Measurements from ENCODE around the gene GRB2.

Gene GRB2

DNA sequence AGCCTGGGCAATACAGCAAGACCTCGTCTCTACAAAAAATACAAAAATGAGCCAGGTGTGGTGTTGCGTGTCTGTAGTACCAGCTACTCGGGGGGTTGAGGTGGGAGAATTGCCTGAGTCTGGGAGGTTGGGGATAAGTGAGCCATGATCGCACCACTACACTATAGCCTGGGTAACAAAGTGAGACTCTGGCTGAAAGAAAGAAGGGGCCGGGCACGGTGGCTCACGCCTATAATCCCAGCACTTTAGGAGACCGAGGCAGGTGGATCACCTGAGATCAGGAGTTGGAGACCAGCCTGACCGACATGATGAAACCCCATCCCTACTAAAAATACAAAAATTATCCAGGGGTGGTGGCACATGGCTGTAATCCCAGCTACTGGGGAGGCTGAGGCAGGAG, 10.5 kb upstream of the GRB2 start:
- ChIA-PET CTCF (interaction anchor here (0.7 kb wide), 1 partner anchor 93 kb away, joined by 3 read pairs; no protein-coding TSS in a partner anchor), POLR2A (interaction anchor here (1.3 kb wide), 1 partner anchor 10 kb away, joined by 4 read pairs; no protein-coding TSS in a partner anchor)
- DNase-seq (ENCODE audit: extremely low spot score): no peak
- TF ChIP-seq SP1 (IDR thresholded peaks at IDR 0.05) (no peak), FOXA1 (IDR thresholded peaks at IDR 0.05) (no peak), BHLHE40 (IDR thresholded peaks at IDR 0.05; ENCODE audit: borderline replicate concordance) (no peak), HDGF (IDR thresholded peaks at IDR 0.05; ENCODE audit: borderline replicate concordance) (no peak), SUZ12 (IDR thresholded peaks at IDR 0.05) (no peak), FOXM1 (IDR thresholded peaks at IDR 0.05; ENCODE audit: borderline replicate concordance) (no peak), ZNF384 (IDR thresholded peaks at IDR 0.05) (no peak), ELF4 (IDR thresholded peaks at IDR 0.05) (no peak), NFRKB (IDR thresholded peaks at IDR 0.05) (no peak), LEF1 (IDR thresholded peaks at IDR 0.05; ENCODE audit: borderline replicate concordance) (no peak), FOXK2 (IDR thresholded peaks at IDR 0.05) (no peak), L3MBTL2 (conservative IDR thresholded peaks at IDR 0.05) (no peak), ARNT (IDR thresholded peaks at IDR 0.05) (no peak), CTBP1 (IDR thresholded peaks at IDR 0.05; ENCODE audit: borderline replicate concordance) (no peak), TARDBP (IDR thresholded peaks at IDR 0.05) (no peak)
- TF ChIP-seq, protein P1, sequence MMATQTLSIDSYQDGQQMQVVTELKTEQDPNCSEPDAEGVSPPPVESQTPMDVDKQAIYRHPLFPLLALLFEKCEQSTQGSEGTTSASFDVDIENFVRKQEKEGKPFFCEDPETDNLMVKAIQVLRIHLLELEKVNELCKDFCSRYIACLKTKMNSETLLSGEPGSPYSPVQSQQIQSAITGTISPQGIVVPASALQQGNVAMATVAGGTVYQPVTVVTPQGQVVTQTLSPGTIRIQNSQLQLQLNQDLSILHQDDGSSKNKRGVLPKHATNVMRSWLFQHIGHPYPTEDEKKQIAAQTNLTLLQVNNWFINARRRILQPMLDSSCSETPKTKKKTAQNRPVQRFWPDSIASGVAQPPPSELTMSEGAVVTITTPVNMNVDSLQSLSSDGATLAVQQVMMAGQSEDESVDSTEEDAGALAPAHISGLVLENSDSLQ (IDR thresholded peaks at IDR 0.05): no peak

DNA sequence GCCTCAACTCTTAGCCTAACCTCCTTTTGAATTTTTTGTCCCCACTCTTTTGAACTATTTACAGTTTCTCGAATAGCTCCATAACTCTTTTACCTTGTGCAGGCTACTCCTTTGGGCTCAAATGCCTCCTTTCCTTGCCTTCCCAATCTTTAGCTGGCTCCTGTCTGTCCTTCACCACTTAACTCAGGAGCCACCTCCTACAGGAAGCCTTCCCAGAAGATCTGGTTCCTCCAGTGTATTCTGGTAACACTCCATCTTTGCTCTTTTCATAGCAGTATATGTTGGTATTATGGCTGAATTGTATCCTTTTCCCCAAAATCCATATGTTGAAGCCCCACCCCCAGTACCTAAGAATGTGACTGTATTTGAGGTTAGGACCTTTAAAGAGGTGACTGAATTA, 9.0 kb upstream of the GRB2 start:
- no peak for DNase-seq (ENCODE audit: extremely low spot score)
- TF ChIP-seq FOXM1 (IDR thresholded peaks at IDR 0.05; ENCODE audit: borderline replicate concordance): no peak
- CTCF ChIA-PET: interaction anchor here (1.5 kb wide), 1 partner anchor 143 kb away, joined by 4 read pairs; the partner anchor contains the start of gene MIF4GD
- POLR2A ChIA-PET: no interaction called here

DNA sequence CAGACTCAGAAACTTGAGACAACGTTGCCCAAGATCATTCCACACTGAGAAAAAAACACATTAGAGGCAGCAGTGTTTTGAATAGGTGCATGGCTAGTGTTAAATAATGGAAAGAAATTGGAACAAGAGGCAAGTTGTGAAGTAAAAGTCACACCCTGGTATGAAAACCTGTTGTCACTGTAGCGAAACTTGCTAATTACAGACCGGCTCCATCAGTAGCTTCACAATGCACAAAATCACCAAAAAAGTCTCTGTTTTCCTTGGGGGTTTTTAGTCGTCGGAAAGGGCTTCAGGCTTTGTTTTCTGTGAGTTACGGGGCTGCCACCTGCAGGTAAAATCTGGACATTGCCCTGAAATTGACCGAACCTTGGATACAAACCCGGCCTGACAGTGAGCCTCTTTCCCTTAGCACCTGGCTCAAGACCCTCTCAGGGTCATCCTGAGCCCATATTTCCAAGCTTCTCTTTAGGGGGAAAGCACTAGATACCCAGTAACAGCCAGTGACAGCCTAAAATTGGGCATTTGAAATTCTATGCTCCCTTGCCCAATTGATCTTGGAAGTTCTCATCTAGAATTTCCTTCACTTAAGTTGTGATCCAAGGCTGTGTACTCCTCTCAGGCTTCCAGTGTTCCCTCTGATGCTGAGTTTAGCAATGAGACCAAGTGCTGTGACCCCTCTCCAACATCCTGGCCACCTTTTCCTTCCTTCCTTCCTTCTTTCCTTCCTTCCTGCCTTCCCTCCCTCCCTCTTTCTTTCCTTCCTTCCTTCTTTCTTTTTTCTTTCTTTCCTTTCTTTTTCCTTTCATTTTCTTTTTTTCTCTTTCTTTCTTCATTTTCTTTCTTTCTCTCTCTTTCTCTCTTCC, 7.2 kb upstream of the GRB2 start:
- TF ChIP-seq SUZ12 (IDR thresholded peaks at IDR 0.05): no peak
- 0 out of 2 replicates have a peak, but pooled peaks have one; percentile 12 for TF ChIP-seq ZNF384 (IDR thresholded peaks at IDR 0.05)
- no peak for TF ChIP-seq FOXM1 (IDR thresholded peaks at IDR 0.05; ENCODE audit: borderline replicate concordance)
- CTCF ChIA-PET: interaction anchor here (1.0 to 1.8 kb wide), 12 partner anchors 18 to 299 kb away, joined by 3 to 13 read pairs (median 4); partner anchors contain the start of genes GGA3, MIF4GD and SMIM5
- POLR2A ChIA-PET: interaction anchor here (0.6 to 3.6 kb wide), 4 partner anchors 123 to 172 kb away, joined by 3 to 25 read pairs (median 4); partner anchors contain the start of genes MIF4GD and SLC25A19
- peak; percentile 76 for DNase-seq (ENCODE audit: extremely low spot score)

DNA sequence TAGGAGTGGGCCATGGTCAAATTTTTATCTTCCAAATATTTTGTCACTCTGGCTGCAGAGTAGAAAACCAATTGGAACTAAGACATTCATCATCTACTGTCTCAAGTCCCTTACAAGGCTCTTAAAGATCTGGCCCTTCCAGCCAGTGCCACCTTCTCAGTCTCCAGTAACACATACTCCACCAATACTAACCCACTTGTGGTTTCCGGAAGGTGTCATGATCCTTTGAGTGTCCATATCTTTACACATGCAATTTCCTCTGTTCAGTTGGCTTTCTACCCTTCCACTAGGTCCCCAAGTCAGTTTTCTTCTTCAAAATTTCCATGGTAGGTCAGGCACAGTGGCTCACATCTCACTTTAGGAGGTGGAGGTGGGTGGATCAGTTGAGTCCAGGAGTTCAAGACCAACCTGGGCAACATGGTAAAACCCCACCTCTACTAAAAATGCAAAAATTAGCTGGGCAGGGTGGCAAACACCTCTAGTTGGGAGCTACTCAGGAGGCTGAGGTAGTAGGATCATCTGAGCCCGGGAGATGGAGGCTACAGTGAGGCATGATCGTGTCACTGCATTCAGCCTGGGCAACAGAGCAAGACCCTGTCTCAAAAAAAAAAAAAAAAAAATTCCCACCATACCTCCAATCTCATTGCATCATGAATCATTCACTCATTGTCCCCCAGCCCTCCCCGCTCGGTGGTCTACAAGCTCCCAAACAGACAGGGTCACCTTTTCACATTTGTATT, 6.0 kb upstream of the GRB2 start:
- DNase-seq (ENCODE audit: extremely low spot score): no peak
- ChIA-PET POLR2A (interaction anchor here (0.6 to 3.6 kb wide), 4 partner anchors 122 to 171 kb away, joined by 3 to 25 read pairs (median 4); partner anchors contain the start of genes MIF4GD and SLC25A19), CTCF (interaction anchor here (1.0 to 1.8 kb wide), 9 partner anchors 17 to 298 kb away, joined by 3 to 13 read pairs (median 5); partner anchors contain the start of genes GGA3, MIF4GD and SMIM5)
- TF ChIP-seq CTBP1 (IDR thresholded peaks at IDR 0.05; ENCODE audit: borderline replicate concordance): no peak
- TF ChIP-seq L3MBTL2 (conservative IDR thresholded peaks at IDR 0.05): no peak
- TF ChIP-seq ELF4 (IDR thresholded peaks at IDR 0.05): no peak
- no peak for TF ChIP-seq FOXM1 (IDR thresholded peaks at IDR 0.05; ENCODE audit: borderline replicate concordance)
- no peak for TF ChIP-seq HDGF (IDR thresholded peaks at IDR 0.05; ENCODE audit: borderline replicate concordance)
- TF ChIP-seq NFRKB (IDR thresholded peaks at IDR 0.05): no peak
- no peak for TF ChIP-seq ZNF384 (IDR thresholded peaks at IDR 0.05)
- TF ChIP-seq, protein P1 (IDR thresholded peaks at IDR 0.05): no peak
- no peak for TF ChIP-seq SUZ12 (IDR thresholded peaks at IDR 0.05)
- no peak for TF ChIP-seq SP1 (IDR thresholded peaks at IDR 0.05)
- TF ChIP-seq LEF1 (IDR thresholded peaks at IDR 0.05; ENCODE audit: borderline replicate concordance): no peak
- TF ChIP-seq FOXK2 (IDR thresholded peaks at IDR 0.05): no peak
- TF ChIP-seq TARDBP (IDR thresholded peaks at IDR 0.05): no peak
- no peak for TF ChIP-seq ARNT (IDR thresholded peaks at IDR 0.05)
- TF ChIP-seq BHLHE40 (IDR thresholded peaks at IDR 0.05; ENCODE audit: borderline replicate concordance): no peak

DNA sequence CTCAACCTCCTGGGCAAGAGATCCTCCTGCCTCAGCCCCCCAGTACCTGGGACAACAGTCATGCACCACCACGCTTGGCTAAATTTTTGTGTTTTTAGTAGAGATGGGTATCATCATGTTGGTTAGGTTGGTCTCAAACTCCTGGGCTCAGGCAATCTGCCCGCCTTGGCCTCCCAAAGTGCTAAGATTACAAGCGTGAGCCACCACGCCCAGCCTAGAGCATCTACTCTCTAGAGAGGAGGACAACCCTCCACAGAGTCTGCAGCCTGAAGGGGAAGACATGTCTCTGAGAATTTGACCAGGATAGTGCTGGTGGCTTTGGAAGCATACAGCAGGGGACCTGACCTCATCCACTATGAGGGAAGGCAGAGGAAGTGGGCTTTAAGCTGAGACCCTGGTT, 4.7 kb upstream of the GRB2 start:
- TF ChIP-seq TARDBP (IDR thresholded peaks at IDR 0.05): no peak
- no peak for TF ChIP-seq CTBP1 (IDR thresholded peaks at IDR 0.05; ENCODE audit: borderline replicate concordance)
- no peak for TF ChIP-seq FOXK2 (IDR thresholded peaks at IDR 0.05)
- no peak for TF ChIP-seq FOXA1 (IDR thresholded peaks at IDR 0.05)
- no peak for TF ChIP-seq L3MBTL2 (conservative IDR thresholded peaks at IDR 0.05)
- TF ChIP-seq, protein P1 (IDR thresholded peaks at IDR 0.05): no peak
- no peak for TF ChIP-seq ARNT (IDR thresholded peaks at IDR 0.05)
- TF ChIP-seq SUZ12 (IDR thresholded peaks at IDR 0.05): no peak
- TF ChIP-seq LEF1 (IDR thresholded peaks at IDR 0.05; ENCODE audit: borderline replicate concordance): no peak
- no peak for TF ChIP-seq BHLHE40 (IDR thresholded peaks at IDR 0.05; ENCODE audit: borderline replicate concordance)
- TF ChIP-seq NFRKB (IDR thresholded peaks at IDR 0.05): no peak
- TF ChIP-seq ZNF384 (IDR thresholded peaks at IDR 0.05): no peak
- no peak for TF ChIP-seq SP1 (IDR thresholded peaks at IDR 0.05)
- no peak for DNase-seq (ENCODE audit: extremely low spot score)
- POLR2A ChIA-PET: interaction anchor here (3.6 kb wide), 1 partner anchor 139 kb away, joined by 25 read pairs; the partner anchor contains the start of gene MIF4GD
- CTCF ChIA-PET: interaction anchor here (0.8 to 1.7 kb wide), 3 partner anchors 87 to 170 kb away, joined by 3 to 6 read pairs (median 3); partner anchors contain the start of gene MIF4GD
